DND-41 (cell line): ENCODE measurements around the gene DUSP15.

Source experiments
- ATAC-seq: fragments of 200-7000 bp; cut with Tn5 transposase; 3 replicates; pipeline ENCODE4 v1.9.1; 2021; ENCODE audit warnings: low read depth; ENCODE audit not compliant: insufficient read depth
- DNase-seq: peaks from one replicate; pipeline ENCODE4 v3.0.0-alpha.2; 2020
- H2AFZ ChIP-seq: 2 replicates; pipeline ENCODE4 v1.6.0; 2012; ENCODE audit warnings: low read depth, low read length
- H3K27ac ChIP-seq: 2 replicates; pipeline ENCODE4 v1.5.1; 2012; ENCODE audit warnings: low read length, inconsistent platforms
- H3K27me3 ChIP-seq: fragments of 200-600 bp; sonication (generic); 2 replicates; pipeline ENCODE4 v1.6.0; 2012; ENCODE audit warnings: low read length, mild to moderate bottlenecking, inconsistent platforms; ENCODE audit not compliant: insufficient read depth, poor library complexity
- H3K36me3 ChIP-seq: 2 replicates; pipeline ENCODE4 v1.5.1; 2012; ENCODE audit warnings: low read length, inconsistent platforms; ENCODE audit not compliant: insufficient read depth
- H3K4me1 ChIP-seq: 2 replicates; pipeline ENCODE4 v1.5.1; 2012; ENCODE audit warnings: mild to moderate bottlenecking, low read length; ENCODE audit not compliant: insufficient read depth
- H3K4me2 ChIP-seq: 2 replicates; pipeline ENCODE4 v1.6.0; 2012; ENCODE audit warnings: mild to moderate bottlenecking, moderate library complexity, low read length, inconsistent platforms; ENCODE audit not compliant: insufficient read depth
- H3K4me3 ChIP-seq, 2 experiments: fragments of 200-600 bp in 1 of 2; shearing (Covaris generic) in 1 of 2; 2 replicates each; pipeline ENCODE4 v1.5.1; 2012 to 2016; ENCODE audit warnings: inconsistent platforms in 2 of 2, low read length in 2 of 2, mild to moderate bottlenecking in 2 of 2, low read depth in 1 of 2, moderate library complexity in 1 of 2
- H3K79me2 ChIP-seq: 2 replicates; pipeline ENCODE4 v1.6.0; 2012; ENCODE audit warnings: low read length, inconsistent platforms; ENCODE audit not compliant: insufficient read depth
- H3K9ac ChIP-seq: 2 replicates; pipeline ENCODE4 v1.6.0; 2012; ENCODE audit warnings: low read depth, mild to moderate bottlenecking, inconsistent platforms, low read length, moderate library complexity
- H3K9me3 ChIP-seq: 2 replicates; pipeline ENCODE4 v1.5.1; 2012; ENCODE audit warnings: low read length, moderate library complexity, mild to moderate bottlenecking, inconsistent platforms; ENCODE audit not compliant: insufficient read depth, severe bottlenecking
- H4K20me1 ChIP-seq: 2 replicates; pipeline ENCODE4 v1.6.0; 2012; ENCODE audit warnings: low read length; ENCODE audit not compliant: insufficient read depth
- EZH2 ChIP-seq: IDR thresholded peaks from 3 replicates; pipeline ENCODE4 v1.6.1; 2012; ENCODE audit warnings: borderline replicate concordance, low read depth, mild to moderate bottlenecking, moderate library complexity, low read length, inconsistent platforms; ENCODE audit not compliant: severe bottlenecking
- TF ChIP-seq, protein P1 (sequence below): IDR thresholded peaks from 2 replicates; pipeline ENCODE4 v1.5.1; 2012; ENCODE audit warnings: borderline replicate concordance, low read length, moderate library complexity, mild to moderate bottlenecking; ENCODE audit not compliant: poor library complexity, severe bottlenecking; ENCODE audit errors: extremely low read depth

DUSP15 gene

GRCh38 chr20:31894980-31895675 is 24.8 kb upstream of the DUSP15 start:
- Histone ChIP-seq H3K9me3 (no peaks in the 10 kb centered on the region), H3K4me3 (no peak overlapping the region), H3K9ac (no peak overlapping the region), H3K36me3 (no peaks in the 10 kb centered on the region), H4K20me1 (peaks cover 3% of the 10 kb centered on the region; the same call in 1 of the 2 replicates), H3K27ac (no peak overlapping the region), H3K4me1 (no peaks in the 10 kb centered on the region), H3K4me2 (no peak overlapping the region), H3K27me3 (peaks cover 16% of the 10 kb centered on the region), H2AFZ (no peak overlapping the region), H3K79me2 (no peaks in the 10 kb centered on the region)
- 0 out of 3 replicates have a peak, but pooled peaks have one; percentile 37 for ATAC-seq
- TF ChIP-seq, protein P1, sequence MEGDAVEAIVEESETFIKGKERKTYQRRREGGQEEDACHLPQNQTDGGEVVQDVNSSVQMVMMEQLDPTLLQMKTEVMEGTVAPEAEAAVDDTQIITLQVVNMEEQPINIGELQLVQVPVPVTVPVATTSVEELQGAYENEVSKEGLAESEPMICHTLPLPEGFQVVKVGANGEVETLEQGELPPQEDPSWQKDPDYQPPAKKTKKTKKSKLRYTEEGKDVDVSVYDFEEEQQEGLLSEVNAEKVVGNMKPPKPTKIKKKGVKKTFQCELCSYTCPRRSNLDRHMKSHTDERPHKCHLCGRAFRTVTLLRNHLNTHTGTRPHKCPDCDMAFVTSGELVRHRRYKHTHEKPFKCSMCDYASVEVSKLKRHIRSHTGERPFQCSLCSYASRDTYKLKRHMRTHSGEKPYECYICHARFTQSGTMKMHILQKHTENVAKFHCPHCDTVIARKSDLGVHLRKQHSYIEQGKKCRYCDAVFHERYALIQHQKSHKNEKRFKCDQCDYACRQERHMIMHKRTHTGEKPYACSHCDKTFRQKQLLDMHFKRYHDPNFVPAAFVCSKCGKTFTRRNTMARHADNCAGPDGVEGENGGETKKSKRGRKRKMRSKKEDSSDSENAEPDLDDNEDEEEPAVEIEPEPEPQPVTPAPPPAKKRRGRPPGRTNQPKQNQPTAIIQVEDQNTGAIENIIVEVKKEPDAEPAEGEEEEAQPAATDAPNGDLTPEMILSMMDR, result no peak
- no peak for TF ChIP-seq EZH2
- no peak for DNase-seq

DNA sequence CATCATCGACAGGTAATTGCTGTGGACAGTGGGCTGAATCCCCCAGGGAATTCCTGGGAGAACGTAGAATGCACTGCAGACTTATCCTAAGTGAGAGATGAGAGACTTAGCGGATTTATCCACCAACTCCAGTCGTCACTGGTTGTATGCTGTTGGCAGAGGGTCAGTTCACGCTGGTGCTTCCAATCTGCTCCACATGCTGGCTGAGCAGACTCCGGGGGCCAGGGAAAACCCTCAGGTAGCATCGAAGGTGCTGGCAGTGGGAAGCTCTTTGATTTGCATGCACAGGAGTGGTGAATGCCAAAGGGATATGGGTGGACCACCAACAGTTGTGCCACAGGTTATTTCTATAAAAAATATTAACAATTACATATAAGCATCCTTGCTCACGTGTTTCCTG is 20.3 kb upstream of the DUSP15 start:
- Histone ChIP-seq H3K27ac (no peak overlapping the region), H3K4me1 (no peaks in the 10 kb centered on the region), H4K20me1 (no peaks in the 10 kb centered on the region), H3K36me3 (no peaks in the 10 kb centered on the region), H3K4me3 (no peak overlapping the region), H3K9ac (no peak overlapping the region), H2AFZ (no peak overlapping the region), H3K9me3 (no peaks in the 10 kb centered on the region), H3K27me3 (peaks cover 5% of the 10 kb centered on the region), H3K4me2 (no peak overlapping the region), H3K79me2 (no peaks in the 10 kb centered on the region)
- DNase-seq (no peak), ATAC-seq (no peak)
- TF ChIP-seq, protein P1, result no peak
- no peak for TF ChIP-seq EZH2

DNA sequence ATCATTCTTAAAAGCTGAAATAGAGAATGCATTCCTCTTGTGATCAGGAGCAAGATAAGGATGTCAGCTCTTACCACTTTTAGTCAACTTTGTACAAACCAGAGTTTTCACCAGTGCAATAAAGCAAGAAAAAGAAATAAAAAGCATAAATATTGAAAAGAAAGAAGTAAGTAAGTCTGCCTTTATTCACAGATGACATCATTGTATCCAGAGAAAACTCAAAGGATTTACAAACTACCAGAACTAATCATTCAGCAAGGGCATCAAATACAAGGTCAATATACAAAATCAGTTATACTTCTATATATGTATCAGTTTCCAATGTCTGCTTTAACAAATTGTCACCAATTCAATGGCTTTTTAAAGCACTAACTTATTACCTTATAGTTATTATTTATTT is 13.5 kb upstream of the DUSP15 start:
- H3K4me3 ChIP-seq, result no peak overlapping the region
- H3K4me1 ChIP-seq, result peaks cover 13% of the 10 kb centered on the region
- no peak for ATAC-seq
- no peak overlapping the region for H2AFZ ChIP-seq
- no peak overlapping the region for H3K27ac ChIP-seq
- TF ChIP-seq, protein P1, result no peak
- no peak for TF ChIP-seq EZH2
- H3K4me2 ChIP-seq, result no peak overlapping the region
- H3K36me3 ChIP-seq, result no peaks in the 10 kb centered on the region
- no peaks in the 10 kb centered on the region for H3K9me3 ChIP-seq
- no peaks in the 10 kb centered on the region for H3K79me2 ChIP-seq
- DNase-seq, result no peak
- H3K27me3 ChIP-seq, result no peaks in the 10 kb centered on the region
- no peaks in the 10 kb centered on the region for H4K20me1 ChIP-seq
- H3K9ac ChIP-seq, result no peak overlapping the region
